Transverse colon (tissue), 4 donors: ENCODE measurements around the gene AGPAT1. TPM values are rescaled to one million over a fixed set of nuclear protein-coding genes. Genes with fewer than 3 reads are reported as not detected.
"Not testable (repeated sequence)": the region's sequence is repeated elsewhere in the genome, so short reads cannot be mapped to it uniquely, and the experiment has no call there.

ENCODE experiments used
- DNase-seq: peaks from one replicate; pipeline ENCODE4 v3.0.0-alpha.2; 2019
- H3K27ac ChIP-seq, 4 donors: fragments of 200-600 bp; sonication (generic); 2 replicates each; pipeline ENCODE4 v1.5.1; 2016 to 2018; ENCODE audit warnings: inconsistent platforms in 4 of 4
- H3K27me3 ChIP-seq: fragments of 200-600 bp; sonication (generic); 2 replicates; pipeline ENCODE4 v1.5.1; 2017; ENCODE audit warnings: inconsistent platforms
- H3K36me3 ChIP-seq, 4 donors: fragments of 200-600 bp; sonication (generic); 2 replicates each; pipeline ENCODE4 v1.5.1; 2017 to 2019; ENCODE audit warnings: inconsistent platforms in 4 of 4
- H3K4me1 ChIP-seq, 4 donors: fragments of 200-600 bp; sonication (generic); 2 replicates each; pipeline ENCODE4 v1.5.1; 2017 to 2020; ENCODE audit warnings: inconsistent platforms in 4 of 4
- H3K4me3 ChIP-seq, 4 donors: fragments of 200-600 bp; sonication (generic); 1 replicate in 1 of 4; 2 replicates in 3 of 4; pipeline versions ENCODE4 v1.5.1 to v1.6.1; 2017 to 2019; ENCODE audit warnings: inconsistent platforms in 4 of 4
- H3K9me3 ChIP-seq, 2 donors: fragments of 200-600 bp; sonication (generic); 2 replicates each; pipeline ENCODE4 v1.5.1; 2017 to 2019; ENCODE audit warnings: inconsistent platforms in 2 of 2
- CTCF ChIP-seq, 5 experiments: fragments of 200-600 bp in 3 of 5; fragments of 450-650 bp in 2 of 5; sonication (generic) in 3 of 5; IDR thresholded peaks; 1 replicate in 2 of 5; 2 replicates in 3 of 5; pipeline ENCODE4 v1.5.1; 2016 to 2017; ENCODE audit warnings: antibody characterized with exemption in 5 of 5, inconsistent platforms in 3 of 5, mild to moderate bottlenecking in 2 of 5, moderate library complexity in 1 of 5
- EP300 ChIP-seq: sonication (generic); formaldehyde crosslinking; IDR thresholded peaks from one replicate; pipeline ENCODE4 v1.6.1; 2017; ENCODE audit warnings: antibody characterized with exemption, low read depth
- POLR2A ChIP-seq: fragments of 450-650 bp; IDR thresholded peaks from one replicate; pipeline ENCODE4 v1.6.1; 2016; ENCODE audit warnings: antibody characterized with exemption, mild to moderate bottlenecking, moderate library complexity
- POLR2AphosphoS5 ChIP-seq, 3 donors: sonication (generic); formaldehyde crosslinking; IDR thresholded peaks; one replicate each; pipeline ENCODE4 v1.6.1; 2016; ENCODE audit warnings: antibody characterized with exemption in 3 of 3
- WGBS, 2 donors: methylation state at CpG; one replicate each; pipeline ENCODE4 v1.1.5; 2018; ENCODE audit warnings: low coverage in 1 of 2; 5-methylcytosine and 5-hydroxymethylcytosine counted together
- in situ Hi-C, 4 donors: fragments of 200-750 bp; cut with MboI; loops; one replicate each; pipeline versions ENCODE4 v1.15.0 to v1.15.1; 2017; ENCODE audit warnings: low sequenced_read_pairs in 3 of 4, low pct_ligation_motif_present in 1 of 4, low pct_unique_long_range_greater_than_20kb in 1 of 4
- intact Hi-C: fragments of 100-400 bp; cut with DNase I; formaldehyde crosslinking; loops from one replicate; pipeline ENCODE4 v1.15.1; 2023; ENCODE audit warnings: low total_unique reads
- total RNA-seq, 4 donors: library from RNA; depleted of rRNA; stranded (reverse); fragments of >200 nt; gene quantifications; one replicate each; pipeline ENCODE4 v1.1.0, GENCODE V29; 2016

Gene AGPAT1
- total RNA-seq, 4 donors from 2014 or later, result 17.9 to 67.2 (median 50.1) TPM

GRCh38 chr6:32185681-32186131 is 9.8 kb upstream of the AGPAT1 start:
- in situ Hi-C loops, H3K4me3 ChIP-seq, intact Hi-C loops, H3K36me3 ChIP-seq, H3K27me3 ChIP-seq, H3K9me3 ChIP-seq: not testable (repeated sequence)
- 14 to 17% methylated on average over 5 to 11 of the region's 11 CpGs for WGBS, 2 donors
- H3K4me1 ChIP-seq, result peaks cover 10 to 51% (median 29%) of the 10 kb centered on the region in 4 donors
- TF ChIP-seq POLR2A, result peak; percentile 20
- peak; percentile 79 for DNase-seq
- H3K27ac ChIP-seq, result peak overlapping the region; percentile 75 to 98 (median 94)

DNA sequence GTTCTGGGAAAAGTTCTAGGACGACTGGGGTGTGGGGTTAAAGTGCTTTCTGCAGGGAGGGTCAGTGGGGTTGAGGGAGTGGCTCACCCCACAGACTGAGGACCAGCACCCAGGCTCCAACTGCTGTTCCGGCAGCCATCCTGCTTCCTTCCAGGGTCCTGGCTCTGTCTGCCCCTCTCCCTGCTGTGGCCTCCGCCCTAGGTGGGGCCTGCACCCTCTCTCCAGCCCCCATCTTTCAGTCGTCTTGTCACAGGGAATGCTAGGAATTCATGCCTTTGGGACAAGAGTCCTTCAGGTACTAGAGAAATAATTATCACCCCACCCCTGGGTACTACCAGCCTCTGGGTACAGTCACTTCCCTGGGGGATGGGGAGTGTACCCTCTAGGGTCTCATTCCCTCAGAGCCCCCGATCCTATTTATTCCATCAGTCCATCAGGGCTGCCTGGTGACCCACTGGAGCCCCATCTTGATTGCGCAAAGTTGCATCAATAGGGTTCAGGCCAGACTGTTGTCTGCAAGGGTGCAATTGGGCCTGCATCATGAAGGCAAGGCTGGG is 8.3 kb upstream of the AGPAT1 start, which contains the start of gene AGER:
Gene AGER, minus strand, starts transcription at position 170 of the 557 bp plus-strand sequence. Its CDS starts 31 bp downstream, at position 139.
- no peak within 1 kb of the TSS for H3K4me3 ChIP-seq
- intact Hi-C loops (no loop called here), in situ Hi-C loops (no loop called here)
- peaks cover 0 to 12% (median 5%) of the 10 kb centered on the region in 4 donors for H3K36me3 ChIP-seq
- WGBS, 2 donors, result 71 to 79% methylated on average over 1 to 6 of the region's 6 CpGs
- peaks cover 20 to 57% (median 30%) of the 10 kb centered on the region in 4 donors for H3K4me1 ChIP-seq
- peak within 1 kb of the TSS; percentile 61 to 98 (median 84) for H3K27ac ChIP-seq
- DNase-seq, result no peak
- H3K27me3 ChIP-seq, result no peaks in the 10 kb centered on the region
- TF ChIP-seq EP300 (no peak), POLR2AphosphoS5 (IDR thresholded peaks at IDR 0.05) (no peak), CTCF (IDR thresholded peaks at IDR 0.05) (no peak), POLR2A (no peak)
- H3K9me3 ChIP-seq, result no peaks in the 10 kb centered on the region

- no peak for TF ChIP-seq POLR2A
- TF ChIP-seq EP300, result no peak
- no peak for TF ChIP-seq CTCF (IDR thresholded peaks at IDR 0.05)
- no peak for TF ChIP-seq POLR2AphosphoS5 (IDR thresholded peaks at IDR 0.05)
- 82 to 90% methylated on average over 2 to 15 of the region's 15 CpGs for WGBS, 2 donors
- peaks cover 0 to 12% (median 5%) of the 10 kb centered on the region in 4 donors for H3K36me3 ChIP-seq
Measured at GRCh38 chr6:32183483-32184083, 7.7 kb upstream of the AGPAT1 start.

GRCh38 chr6:32183030-32183429 is 7.1 kb upstream of the AGPAT1 start:
- Histone ChIP-seq H3K9me3 (no peaks in the 10 kb centered on the region), H3K4me3 (no peak overlapping the region), H3K27ac (peak overlapping the region in 3 of 4 donors; percentile 6 to 92 (median 75)), H3K27me3 (no peaks in the 10 kb centered on the region), H3K4me1 (peaks cover 12 to 53% (median 23%) of the 10 kb centered on the region in 4 donors), H3K36me3 (peaks cover 0 to 12% (median 5%) of the 10 kb centered on the region in 4 donors)
- in situ Hi-C loops, result no loop called here
- intact Hi-C loops, result no loop called here
- TF ChIP-seq POLR2A (no peak), EP300 (no peak), POLR2AphosphoS5 (IDR thresholded peaks at IDR 0.05) (no peak), CTCF (IDR thresholded peaks at IDR 0.05) (no peak)
- 84% methylated on average over 3 of the region's 3 CpGs; no CpG with 5 or more reads in 1 of the 2 donors for WGBS, 2 donors
- DNase-seq, result no peak

More at GRCh38 chr6:32183483-32184083, 7.7 kb upstream of the AGPAT1 start:
- Histone ChIP-seq H3K4me1 (peaks cover 17 to 57% (median 28%) of the 10 kb centered on the region in 4 donors), H3K4me3 (no peak overlapping the region), H3K27me3 (no peaks in the 10 kb centered on the region), H3K27ac (peak overlapping the region; percentile 6 to 98 (median 84)), H3K9me3 (no peaks in the 10 kb centered on the region)
- intact Hi-C loops, result no loop called here
- in situ Hi-C loops, result no loop called here
- DNase-seq, result no peak
